Measurements from ENCODE around the gene PRKCZ. TPM values are rescaled to one million over a fixed set of nuclear protein-coding genes. Genes with fewer than 3 reads are reported as not detected.
"Not testable (repeated sequence)": the region's sequence is repeated elsewhere in the genome, so short reads cannot be mapped to it uniquely, and the experiment has no call there.

PRKCZ gene
- total RNA-seq, 1 donor from 2014 or later: 35.2 TPM

GRCh38 chr1:2101531-2101930 lies 51.3 kb downstream of the PRKCZ start:
- DNase-seq (ENCODE audit: low spot score): no peak

- DNase-seq (ENCODE audit: low spot score): no peak
These were observed 51.7 kb downstream of the PRKCZ start for GRCh38 chr1:2101946-2102345.

- no peak for DNase-seq (ENCODE audit: low spot score)
These were observed 52.5 kb downstream of the PRKCZ start for GRCh38 chr1:2102753-2103152.

GRCh38 chr1:2103266-2103900 lies 53.2 kb downstream of the PRKCZ start:
- no peak for DNase-seq (ENCODE audit: low spot score)

- no peak for DNase-seq (ENCODE audit: low spot score)
These were observed 53.8 kb downstream of the PRKCZ start for GRCh38 chr1:2103901-2104590.

GRCh38 chr1:2104621-2105427 lies 54.6 kb downstream of the PRKCZ start:
- DNase-seq (ENCODE audit: low spot score): no peak

GRCh38 chr1:2105781-2106524 lies 55.7 kb downstream of the PRKCZ start:
- DNase-seq (ENCODE audit: low spot score): no peak

GRCh38 chr1:2106659-2107405 lies 56.6 kb downstream of the PRKCZ start:
- no peak for DNase-seq (ENCODE audit: low spot score)

- DNase-seq (ENCODE audit: low spot score): no peak
These were observed 57.5 kb downstream of the PRKCZ start for GRCh38 chr1:2107586-2108212.

GRCh38 chr1:2108213-2108876 lies 58.1 kb downstream of the PRKCZ start:
- peak; percentile 44 for DNase-seq (ENCODE audit: low spot score)

GRCh38 chr1:2108877-2109580 lies 58.8 kb downstream of the PRKCZ start:
- DNase-seq (ENCODE audit: low spot score): no peak

- no peak for DNase-seq (ENCODE audit: low spot score)
These were observed 59.4 kb downstream of the PRKCZ start for GRCh38 chr1:2109581-2110021.

GRCh38 chr1:2110191-2110737 lies 60.1 kb downstream of the PRKCZ start:
- DNase-seq (ENCODE audit: low spot score): no peak

- DNase-seq (ENCODE audit: low spot score): no peak
These were observed 60.8 kb downstream of the PRKCZ start for GRCh38 chr1:2110738-2111673.

- DNase-seq (ENCODE audit: low spot score): no peak
These were observed 61.4 kb downstream of the PRKCZ start for GRCh38 chr1:2111674-2112035.

- DNase-seq (ENCODE audit: low spot score): no peak
These were observed 62.1 kb downstream of the PRKCZ start for GRCh38 chr1:2112280-2112701.

GRCh38 chr1:2113620-2114135 lies 63.5 kb downstream of the PRKCZ start:
- no peak for DNase-seq (ENCODE audit: low spot score)

GRCh38 chr1:2114635-2115007 lies 64.4 kb downstream of the PRKCZ start:
- not testable (repeated sequence) for DNase-seq (ENCODE audit: low spot score)

Measured in umbilical cord (tissue), 2 donors.